Psoas muscle (tissue), 8 donors: ENCODE results near the gene FERD3L. TPM values are rescaled to one million over a fixed set of nuclear protein-coding genes. Genes with fewer than 3 reads are reported as not detected.
A peak's percentile ranks its signal among the peaks of the same experiment; 100 is the strongest.

Source experiments
- ATAC-seq, 4 donors: fragments of 200-7000 bp; cut with Tn5 transposase; one replicate each; pipeline ENCODE4 v1.9.1; 2020; ENCODE audit warnings: moderate library complexity in 3 of 4, mild to moderate bottlenecking in 2 of 4
- DNase-seq, 2 donors: peaks; one replicate each; pipeline ENCODE4 v3.0.0-alpha.2; 2020
- H3K27ac ChIP-seq: fragments of 200-600 bp; one replicate; pipeline ENCODE4 v1.8.0; 2022
- H3K27me3 ChIP-seq, 3 donors: fragments of 200-600 bp in 1 of 3; one replicate each; pipeline versions ENCODE4 v1.6.1 to v1.8.0; 2013 to 2022; ENCODE audit warnings: low read length in 2 of 3, mild to moderate bottlenecking in 2 of 3, moderate library complexity in 1 of 3; ENCODE audit not compliant: insufficient read depth in 3 of 3
- H3K36me3 ChIP-seq, 2 donors: fragments of 200-600 bp in 1 of 2; one replicate each; pipeline versions ENCODE4 v1.6.1 to v1.8.0; 2013 to 2022; ENCODE audit warnings: low read depth in 1 of 2, mild to moderate bottlenecking in 1 of 2, moderate library complexity in 1 of 2; ENCODE audit not compliant: insufficient read depth in 1 of 2
- H3K4me1 ChIP-seq: fragments of 200-600 bp; one replicate; pipeline ENCODE4 v1.8.0; 2022
- H3K4me3 ChIP-seq: fragments of 200-600 bp; one replicate; pipeline ENCODE4 v1.8.0; 2022; ENCODE audit warnings: mild to moderate bottlenecking
- H3K9me3 ChIP-seq: fragments of 200-600 bp; one replicate; pipeline ENCODE4 v1.8.0; 2022
- CTCF ChIP-seq: fragments of 200-600 bp; IDR thresholded peaks from one replicate; pipeline ENCODE4 v1.8.0; 2022; ENCODE audit warnings: antibody characterized with exemption
- WGBS, 3 donors: extraction: QIAGEN DNeasy Blood & Tissue Kit; methylation state at CpG; one replicate each; pipeline versions ENCODE4 v1.1.6 to v1.1.7; 2013; 5-methylcytosine and 5-hydroxymethylcytosine counted together
- intact Hi-C, 2 donors: fragments of 100-400 bp; cut with DNase I; formaldehyde crosslinking; loops; one replicate each; pipeline versions ENCODE4 v1.11.0 to v1.14.2; 2022
- polyA plus RNA-seq, 3 donors: library from polyadenylated mRNA; stranded (reverse); fragments of 200-250 nt; gene quantifications; one replicate each; pipeline ENCODE4 v1.2.3, GENCODE V29; 2013
- total RNA-seq, 4 donors: library from RNA; stranded (reverse); fragmentation: NEBNext Ultra II Directional in 2 of 4; extraction: Animal tissue kit (Norgen Biotek cat#: 25700) in 2 of 4; gene quantifications; one replicate each; pipeline versions ENCODE4 v1.2.1 to v1.2.4, GENCODE V29; 2021 to 2023
- donor health status: healthy with polysubstance abuse.
- donor health status: DM: no; HTN: no; CAD: no; lungs with moderate emphysema.
- donor health status: Bipolar disorder and iron deficiency.
- donor health status: healthy.
- donor health status: DM: yes; HTN: yes; CAD: no.
- donor health status: DM: no; HTN: no; CAD: no.
- donor health status: DM: no; HTN: no; CAD: no.
- donor health status: DM: yes; HTN: yes; CAD: no.

FERD3L gene
- total and polyA plus RNA-seq, 7 donors = not detected

- DNase-seq = no peak
- no peaks in the 10 kb centered on the region for H3K4me1 ChIP-seq
- H3K27me3 ChIP-seq = peaks cover 5 to 98% (median 31%) of the 10 kb centered on the region in 3 donors
- TF ChIP-seq CTCF = no peak
- H3K9me3 ChIP-seq = no peaks in the 10 kb centered on the region
- H3K36me3 ChIP-seq = no peaks in the 10 kb centered on the region
- H3K27ac ChIP-seq = no peak overlapping the region
- H3K4me3 ChIP-seq = no peak overlapping the region
- intact Hi-C loops = no loop called here
- WGBS, 3 donors = 29 to 38% (median 34%) methylated on average over 2 of the region's 2 CpGs
- no peak for ATAC-seq
Measured at GRCh38 chr7:19114551-19114855, 30.7 kb downstream of the FERD3L start.

- Histone ChIP-seq H3K4me3 (no peak overlapping the region), H3K9me3 (no peaks in the 10 kb centered on the region), H3K4me1 (no peaks in the 10 kb centered on the region), H3K36me3 (no peaks in the 10 kb centered on the region), H3K27ac (no peak overlapping the region), H3K27me3 (peaks cover 10 to 98% (median 30%) of the 10 kb centered on the region in 3 donors)
- no peak for TF ChIP-seq CTCF
- ATAC-seq (no peak), DNase-seq (no peak)
- 44 to 45% (median 44%) methylated on average over 3 of the region's 3 CpGs for WGBS, 3 donors
- intact Hi-C loops = no loop called here
Measured at GRCh38 chr7:19113855-19114550, 31.2 kb downstream of the FERD3L start.

- H3K4me3 ChIP-seq = no peak overlapping the region
- WGBS, 3 donors = 49 to 53% (median 52%) methylated on average over 4 of the region's 4 CpGs
- no peak for TF ChIP-seq CTCF
- H3K4me1 ChIP-seq = no peaks in the 10 kb centered on the region
- peaks cover 13 to 96% (median 28%) of the 10 kb centered on the region in 3 donors for H3K27me3 ChIP-seq
- ATAC-seq (no peak), DNase-seq (no peak)
- no peaks in the 10 kb centered on the region for H3K36me3 ChIP-seq
- no peaks in the 10 kb centered on the region for H3K9me3 ChIP-seq
- no peak overlapping the region for H3K27ac ChIP-seq
- intact Hi-C loops = no loop called here
Measured at GRCh38 chr7:19113002-19113350, 32.2 kb downstream of the FERD3L start.

GRCh38 chr7:19112274-19113001 lies 32.8 kb downstream of the FERD3L start:
- no peak overlapping the region for H3K27ac ChIP-seq
- DNase-seq (peak in 1 of 2 donors; percentile 24), ATAC-seq (no peak)
- H3K27me3 ChIP-seq = peaks cover 13 to 96% (median 26%) of the 10 kb centered on the region in 3 donors
- no peak for TF ChIP-seq CTCF
- no peaks in the 10 kb centered on the region for H3K4me1 ChIP-seq
- intact Hi-C loops = no loop called here
- peak overlapping the region; percentile 6 for H3K4me3 ChIP-seq
- 21 to 25% (median 24%) methylated on average over 41 to 42 of the region's 42 CpGs for WGBS, 3 donors
- no peaks in the 10 kb centered on the region for H3K36me3 ChIP-seq
- no peaks in the 10 kb centered on the region for H3K9me3 ChIP-seq
